PC-9 (cell line): ENCODE data around the gene DIRAS1.

Source experiments
- CTCF ChIP-seq: fragments of 200-600 bp; sonication (generic); conservative IDR thresholded peaks from 2 replicates; pipeline ENCODE4 v1.6.1; 2017; ENCODE audit warnings: mixed run types, antibody characterized with exemption, mild to moderate bottlenecking, moderate library complexity
- EZH2 ChIP-seq: fragments of 200-600 bp; sonication (generic); IDR thresholded peaks from 2 replicates; pipeline ENCODE4 v1.8.0; 2017; ENCODE audit warnings: antibody characterized with exemption, low read depth

GRCh38 chr19:2678044-2678671 is 43.0 kb downstream of the DIRAS1 start:
- no peak for TF ChIP-seq CTCF
- no peak for TF ChIP-seq EZH2
